ENCODE results near the gene ZP1.

Gene ZP1

GRCh38 chr11:60844045-60844869 is 23.1 kb upstream of the ZP1 start:
- DNase-seq (ENCODE audit: low read depth in 2 of 2) = no peak

- no peak for DNase-seq (ENCODE audit: low read depth in 2 of 2)
Measured at GRCh38 chr11:60844870-60845221, 22.5 kb upstream of the ZP1 start.

GRCh38 chr11:60845338-60845737 is 22.0 kb upstream of the ZP1 start:
- no peak for DNase-seq (ENCODE audit: low read depth in 2 of 2)

GRCh38 chr11:60847281-60847680 is 20.1 kb upstream of the ZP1 start:
- no peak for DNase-seq (ENCODE audit: low read depth in 2 of 2)

- DNase-seq (ENCODE audit: low read depth in 2 of 2) = no peak
Measured at GRCh38 chr11:60847896-60848295, 19.4 kb upstream of the ZP1 start.

- no peak for DNase-seq (ENCODE audit: low read depth in 2 of 2)
Measured at GRCh38 chr11:60848714-60849151, 18.6 kb upstream of the ZP1 start.

GRCh38 chr11:60849641-60850520 is 17.5 kb upstream of the ZP1 start:
- no peak for DNase-seq (ENCODE audit: low read depth in 2 of 2)

- DNase-seq (ENCODE audit: low read depth in 2 of 2) = no peak
Measured at GRCh38 chr11:60851327-60852104, 15.8 kb upstream of the ZP1 start.

GRCh38 chr11:60852117-60852981 is 15.0 kb upstream of the ZP1 start:
- DNase-seq (ENCODE audit: low read depth in 2 of 2) = no peak

GRCh38 chr11:60852982-60853950 is 14.1 kb upstream of the ZP1 start:
- no peak for DNase-seq (ENCODE audit: low read depth in 2 of 2)

- no peak for DNase-seq (ENCODE audit: low read depth in 2 of 2)
Measured at GRCh38 chr11:60854140-60854846, 13.0 kb upstream of the ZP1 start.

- DNase-seq (ENCODE audit: low read depth in 2 of 2) = no peak
Measured at GRCh38 chr11:60854847-60855725, 12.3 kb upstream of the ZP1 start.

GRCh38 chr11:60855726-60856633 is 11.4 kb upstream of the ZP1 start, which contains the start of gene PTGDR2:
PTGDR2 (minus strand) TSS chr11:60855950; CDS start chr11:60853722, 2,228 bp downstream.
- no peak for DNase-seq (ENCODE audit: low read depth in 2 of 2)

- DNase-seq (ENCODE audit: low read depth in 2 of 2) = no peak
Measured at GRCh38 chr11:60857378-60858232, 9.7 kb upstream of the ZP1 start.

- DNase-seq (ENCODE audit: low read depth in 2 of 2) = no peak
Measured at GRCh38 chr11:60858236-60858635, 9.1 kb upstream of the ZP1 start.
